ENCODE results near the gene SPATS1.

The SPATS1 gene

GRCh38 chr6:44355640-44356039 is 13.2 kb downstream of the SPATS1 start:
- TF ChIP-seq CTCF (IDR thresholded peaks at IDR 0.05; ENCODE audit: extremely low read depth, insufficient read depth, missing control alignments) = no peak
- no peak for DNase-seq (ENCODE audit: low spot score)
- in situ Hi-C loops (cut with MboI; ENCODE audit: low pct_unique_long_range_greater_than_20kb, low sequenced_read_pairs, unreplicated experiment) = no loop called here

GRCh38 chr6:44356487-44356886 is 14.0 kb downstream of the SPATS1 start:
- no peak for TF ChIP-seq CTCF (IDR thresholded peaks at IDR 0.05; ENCODE audit: extremely low read depth, insufficient read depth, missing control alignments)
- no peak for DNase-seq (ENCODE audit: low spot score)
- in situ Hi-C loops (cut with MboI; ENCODE audit: low pct_unique_long_range_greater_than_20kb, low sequenced_read_pairs, unreplicated experiment) = no loop called here

GRCh38 chr6:44359973-44360372 is 17.5 kb downstream of the SPATS1 start:
- no peak for DNase-seq (ENCODE audit: low spot score)
- in situ Hi-C loops (cut with MboI; ENCODE audit: low pct_unique_long_range_greater_than_20kb, low sequenced_read_pairs, unreplicated experiment) = no loop called here
- TF ChIP-seq CTCF (IDR thresholded peaks at IDR 0.05; ENCODE audit: extremely low read depth, insufficient read depth, missing control alignments) = no peak

GRCh38 chr6:44361947-44362346 is 19.5 kb downstream of the SPATS1 start:
- no peak for TF ChIP-seq CTCF (IDR thresholded peaks at IDR 0.05; ENCODE audit: extremely low read depth, insufficient read depth, missing control alignments)
- no peak for DNase-seq (ENCODE audit: low spot score)
- in situ Hi-C loops (cut with MboI; ENCODE audit: low pct_unique_long_range_greater_than_20kb, low sequenced_read_pairs, unreplicated experiment) = no loop called here

GRCh38 chr6:44363377-44363926 is 21.0 kb downstream of the SPATS1 start:
- no peak for TF ChIP-seq CTCF (IDR thresholded peaks at IDR 0.05; ENCODE audit: extremely low read depth, insufficient read depth, missing control alignments)
- no peak for DNase-seq (ENCODE audit: low spot score)
- in situ Hi-C loops (cut with MboI; ENCODE audit: low pct_unique_long_range_greater_than_20kb, low sequenced_read_pairs, unreplicated experiment) = no loop called here

- in situ Hi-C loops (cut with MboI; ENCODE audit: low pct_unique_long_range_greater_than_20kb, low sequenced_read_pairs, unreplicated experiment) = no loop called here
- no peak for TF ChIP-seq CTCF (IDR thresholded peaks at IDR 0.05; ENCODE audit: extremely low read depth, insufficient read depth, missing control alignments)
- DNase-seq (ENCODE audit: low spot score) = no peak
These were observed 24.3 kb downstream of the SPATS1 start for GRCh38 chr6:44366781-44367180.

- DNase-seq (ENCODE audit: low spot score) = no peak
- in situ Hi-C loops (cut with MboI; ENCODE audit: low pct_unique_long_range_greater_than_20kb, low sequenced_read_pairs, unreplicated experiment) = no loop called here
- TF ChIP-seq CTCF (IDR thresholded peaks at IDR 0.05; ENCODE audit: extremely low read depth, insufficient read depth, missing control alignments) = no peak
These were observed 25.2 kb downstream of the SPATS1 start for GRCh38 chr6:44367681-44368080.
